ENCODE results near the gene ZNF385A. TPM values are rescaled to one million over a fixed set of nuclear protein-coding genes. Genes with fewer than 3 reads are reported as not detected.

Gene ZNF385A
- total RNA-seq, 1 donor from 2014 or later: 24.4 TPM

DNA sequence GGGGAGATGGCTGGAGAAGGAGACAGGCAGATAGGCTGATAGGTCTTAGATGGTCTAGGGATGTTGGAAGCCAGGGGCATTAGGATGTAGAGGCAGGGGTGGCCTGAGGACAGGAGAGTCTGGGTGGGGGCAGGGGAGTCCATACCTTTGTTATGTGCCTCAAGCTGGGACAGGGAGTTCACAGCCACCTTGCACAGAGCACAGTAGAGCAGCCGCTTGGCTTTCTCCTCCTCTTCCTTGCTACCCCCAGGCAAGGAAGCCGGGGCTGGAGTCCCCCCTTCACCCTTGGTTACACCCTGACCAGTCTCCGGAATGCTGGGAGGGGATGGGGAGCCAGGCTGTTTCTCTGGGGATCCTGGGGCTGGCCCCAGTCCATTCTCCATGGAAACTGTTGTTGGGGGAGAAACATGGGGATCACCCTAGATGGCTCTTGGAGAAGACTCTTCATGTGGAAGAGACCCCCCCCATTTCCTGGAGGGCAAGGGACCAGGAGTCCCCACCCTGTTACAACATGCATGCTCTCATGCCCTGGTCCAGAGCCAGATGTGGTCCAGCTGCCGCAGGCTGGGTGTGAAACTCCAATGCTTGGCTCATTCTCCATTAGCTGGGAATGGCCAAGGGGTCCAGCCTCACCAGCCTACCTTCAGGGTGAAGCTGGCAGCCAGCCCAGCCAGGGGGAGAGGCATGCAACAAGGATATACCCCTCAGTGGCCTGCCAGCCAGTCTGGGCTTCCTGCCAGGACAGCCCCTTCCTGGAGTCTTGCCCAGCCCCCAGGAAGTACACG is 13.0 kb downstream of the ZNF385A start:
- Histone ChIP-seq H3K4me2 (ENCODE audit: low read length) (peak overlapping the region; percentile 3), H2AFZ (ENCODE audit: low read depth, low read length) (no peak overlapping the region), H3K9me3 (ENCODE audit: insufficient read depth, low read depth, low read length) (no peaks in the 10 kb centered on the region), H3K79me2 (ENCODE audit: insufficient read depth, low read length) (no peaks in the 10 kb centered on the region), H3K27ac (ENCODE audit: low read depth, low read length) (no peak overlapping the region), H3K4me3 (ENCODE audit: insufficient read depth, low read depth, low read length) (no peak overlapping the region), H3K36me3 (ENCODE audit: insufficient read depth, low read length) (no peaks in the 10 kb centered on the region), H4K20me1 (ENCODE audit: insufficient read depth, low read length) (no peaks in the 10 kb centered on the region), H3K9ac (ENCODE audit: low read length) (no peak overlapping the region), H3K4me1 (ENCODE audit: insufficient read depth, low read length) (peaks cover 32% of the 10 kb centered on the region), H3K27me3 (ENCODE audit: insufficient read depth, low read length) (no peaks in the 10 kb centered on the region)
- Mint-ChIP-seq H3K27ac (ENCODE audit: unreplicated experiment) (peak overlapping the region; percentile 55), H3K27me3 (ENCODE audit: low read depth, unreplicated experiment) (no peaks in the 10 kb centered on the region), H3K36me3 (ENCODE audit: low read depth, unreplicated experiment) (peaks cover 13% of the 10 kb centered on the region), H3K4me3 (ENCODE audit: unreplicated experiment) (no peak overlapping the region), H3K9me3 (ENCODE audit: unreplicated experiment) (no peaks in the 10 kb centered on the region), H3K4me1 (ENCODE audit: low read depth, unreplicated experiment) (peaks cover 37% of the 10 kb centered on the region)
- no peak for TF ChIP-seq EZH2 (IDR thresholded peaks at IDR 0.05; ENCODE audit: insufficient read depth, low read length)
- TF ChIP-seq, protein P1, sequence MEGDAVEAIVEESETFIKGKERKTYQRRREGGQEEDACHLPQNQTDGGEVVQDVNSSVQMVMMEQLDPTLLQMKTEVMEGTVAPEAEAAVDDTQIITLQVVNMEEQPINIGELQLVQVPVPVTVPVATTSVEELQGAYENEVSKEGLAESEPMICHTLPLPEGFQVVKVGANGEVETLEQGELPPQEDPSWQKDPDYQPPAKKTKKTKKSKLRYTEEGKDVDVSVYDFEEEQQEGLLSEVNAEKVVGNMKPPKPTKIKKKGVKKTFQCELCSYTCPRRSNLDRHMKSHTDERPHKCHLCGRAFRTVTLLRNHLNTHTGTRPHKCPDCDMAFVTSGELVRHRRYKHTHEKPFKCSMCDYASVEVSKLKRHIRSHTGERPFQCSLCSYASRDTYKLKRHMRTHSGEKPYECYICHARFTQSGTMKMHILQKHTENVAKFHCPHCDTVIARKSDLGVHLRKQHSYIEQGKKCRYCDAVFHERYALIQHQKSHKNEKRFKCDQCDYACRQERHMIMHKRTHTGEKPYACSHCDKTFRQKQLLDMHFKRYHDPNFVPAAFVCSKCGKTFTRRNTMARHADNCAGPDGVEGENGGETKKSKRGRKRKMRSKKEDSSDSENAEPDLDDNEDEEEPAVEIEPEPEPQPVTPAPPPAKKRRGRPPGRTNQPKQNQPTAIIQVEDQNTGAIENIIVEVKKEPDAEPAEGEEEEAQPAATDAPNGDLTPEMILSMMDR (IDR thresholded peaks at IDR 0.05; ENCODE audit: insufficient read depth, low read depth, low read length): no peak
- no peak for FAIRE-seq
- DNase-seq (ENCODE audit: low read depth): no peak

GRCh38 chr12:54370171-54370730 is 14.3 kb downstream of the ZNF385A start:
- no peaks in the 10 kb centered on the region for H4K20me1 ChIP-seq (ENCODE audit: insufficient read depth, low read length)
- H3K27me3 ChIP-seq (ENCODE audit: insufficient read depth, low read length): no peaks in the 10 kb centered on the region
- peaks cover 37% of the 10 kb centered on the region for H3K4me1 Mint-ChIP-seq (ENCODE audit: low read depth, unreplicated experiment)
- H3K4me2 ChIP-seq (ENCODE audit: low read length): peak overlapping the region; percentile 89
- FAIRE-seq (no peak), DNase-seq (ENCODE audit: low read depth) (peak; percentile 58)
- H3K4me1 ChIP-seq (ENCODE audit: insufficient read depth, low read length): peaks cover 32% of the 10 kb centered on the region
- H3K36me3 ChIP-seq (ENCODE audit: insufficient read depth, low read length): no peaks in the 10 kb centered on the region
- H3K27me3 Mint-ChIP-seq (ENCODE audit: low read depth, unreplicated experiment): no peaks in the 10 kb centered on the region
- H3K27ac ChIP-seq (ENCODE audit: low read depth, low read length): no peak overlapping the region
- peak overlapping the region; percentile 44 for H3K4me3 ChIP-seq (ENCODE audit: insufficient read depth, low read depth, low read length)
- H3K4me3 Mint-ChIP-seq (ENCODE audit: unreplicated experiment): no peak overlapping the region
- TF ChIP-seq EZH2 (IDR thresholded peaks at IDR 0.05; ENCODE audit: insufficient read depth, low read length): no peak
- TF ChIP-seq, protein P1 (IDR thresholded peaks at IDR 0.05; ENCODE audit: insufficient read depth, low read depth, low read length): peak; percentile 57
- H3K27ac Mint-ChIP-seq (ENCODE audit: unreplicated experiment): no peak overlapping the region
- peaks cover 12% of the 10 kb centered on the region for H3K36me3 Mint-ChIP-seq (ENCODE audit: low read depth, unreplicated experiment)
- peak overlapping the region; percentile 80 for H2AFZ ChIP-seq (ENCODE audit: low read depth, low read length)
- H3K9me3 Mint-ChIP-seq (ENCODE audit: unreplicated experiment): no peaks in the 10 kb centered on the region
- no peaks in the 10 kb centered on the region for H3K9me3 ChIP-seq (ENCODE audit: insufficient read depth, low read depth, low read length)
- peak overlapping the region; percentile 65 for H3K9ac ChIP-seq (ENCODE audit: low read length)
- H3K79me2 ChIP-seq (ENCODE audit: insufficient read depth, low read length): no peaks in the 10 kb centered on the region
